Skeletal muscle tissue (tissue), 4 donors: ENCODE results near the gene DSG2. TPM values are rescaled to one million over a fixed set of nuclear protein-coding genes. Genes with fewer than 3 reads are reported as not detected.

Experiments used
- H3K27ac ChIP-seq: one replicate; pipeline ENCODE4 v1.7.0; 2013; ENCODE audit warnings: mild to moderate bottlenecking, low read depth, low read length, inconsistent platforms
- H3K27me3 ChIP-seq, 3 donors: one replicate each; pipeline ENCODE4 v1.7.0; 2013; ENCODE audit warnings: low read length in 3 of 3; ENCODE audit not compliant: control insufficient read depth in 3 of 3, insufficient read depth in 3 of 3
- H3K36me3 ChIP-seq, 3 donors: one replicate each; pipeline ENCODE4 v1.7.0; 2013; ENCODE audit warnings: low read length in 3 of 3; ENCODE audit not compliant: control insufficient read depth in 3 of 3, insufficient read depth in 3 of 3
- H3K4me1 ChIP-seq, 3 donors: one replicate each; pipeline ENCODE4 v1.7.0; 2013; ENCODE audit warnings: low read length in 3 of 3, mild to moderate bottlenecking in 3 of 3; ENCODE audit not compliant: control insufficient read depth in 3 of 3, insufficient read depth in 3 of 3
- H3K4me3 ChIP-seq, 3 donors: one replicate each; pipeline ENCODE4 v1.7.0; 2013; ENCODE audit warnings: low read length in 3 of 3
- H3K9ac ChIP-seq, 3 donors: one replicate each; pipeline ENCODE4 v1.7.0; 2013; ENCODE audit warnings: low read length in 3 of 3, mild to moderate bottlenecking in 3 of 3, moderate library complexity in 2 of 3, low read depth in 1 of 3
- H3K9me3 ChIP-seq, 3 donors: one replicate each; pipeline ENCODE4 v1.7.0; 2013; ENCODE audit warnings: low read length in 3 of 3; ENCODE audit not compliant: control insufficient read depth in 3 of 3
- total RNA-seq: library from RNA; depleted of rRNA; stranded (reverse); fragments of >200 nt; gene quantifications from one replicate; pipeline ENCODE4 v1.2.3, GENCODE V29; 2014
- donor health status: Osteomylitis.

The DSG2 gene
- total RNA-seq, 1 donor from 2014 or later, result 2.6 TPM

DNA sequence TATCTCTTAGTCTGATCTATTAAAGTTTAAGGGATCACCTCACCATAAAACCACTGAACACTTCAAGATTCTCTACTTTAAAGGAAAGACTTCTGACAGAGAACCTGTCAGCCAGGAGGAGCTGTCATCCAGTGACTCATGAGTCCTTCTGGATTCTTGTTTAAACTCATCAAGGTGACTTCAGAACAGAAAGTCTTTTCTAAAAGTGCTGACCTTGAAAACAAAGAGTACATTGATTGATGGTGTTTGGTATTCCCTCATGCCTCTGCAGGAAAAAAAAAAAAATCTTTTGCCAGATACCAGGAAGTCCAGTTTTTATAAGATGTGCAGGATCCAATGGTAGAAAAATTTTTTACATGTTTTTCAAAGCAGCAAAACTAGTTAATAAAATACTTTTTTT lies 12.3 kb downstream of the DSG2 start:
- Histone ChIP-seq H3K9ac (no peak overlapping the region), H3K27me3 (peaks cover 0 to 6% (median 0%) of the 10 kb centered on the region in 3 donors), H3K9me3 (no peaks in the 10 kb centered on the region), H3K36me3 (no peaks in the 10 kb centered on the region), H3K27ac (no peak overlapping the region), H3K4me1 (no peaks in the 10 kb centered on the region), H3K4me3 (no peak overlapping the region)

DNA sequence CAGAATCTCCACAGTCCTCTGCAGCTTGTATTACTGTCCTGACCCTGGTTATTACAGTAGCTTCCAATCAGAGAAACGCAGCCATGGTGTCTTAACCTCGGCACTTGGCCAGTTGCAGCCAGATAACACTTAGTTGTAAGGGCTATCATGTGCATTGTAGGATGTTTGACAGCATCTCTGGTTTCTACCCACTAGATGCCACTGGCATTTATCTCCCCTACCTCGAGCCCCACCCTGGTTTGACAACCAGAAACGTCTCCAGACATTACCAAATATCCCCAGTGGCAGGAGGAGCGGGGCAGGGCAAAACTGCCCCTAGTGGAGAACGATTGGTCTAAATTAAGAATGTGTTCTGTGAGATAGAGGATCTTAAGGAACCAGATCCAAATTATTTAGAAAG lies 13.1 kb downstream of the DSG2 start:
- H3K36me3 ChIP-seq, result no peaks in the 10 kb centered on the region
- no peak overlapping the region for H3K9ac ChIP-seq
- H3K27me3 ChIP-seq, result peaks cover 0 to 6% (median 0%) of the 10 kb centered on the region in 3 donors
- H3K9me3 ChIP-seq, result no peaks in the 10 kb centered on the region
- H3K4me3 ChIP-seq, result no peak overlapping the region
- no peak overlapping the region for H3K27ac ChIP-seq
- no peaks in the 10 kb centered on the region for H3K4me1 ChIP-seq

DNA sequence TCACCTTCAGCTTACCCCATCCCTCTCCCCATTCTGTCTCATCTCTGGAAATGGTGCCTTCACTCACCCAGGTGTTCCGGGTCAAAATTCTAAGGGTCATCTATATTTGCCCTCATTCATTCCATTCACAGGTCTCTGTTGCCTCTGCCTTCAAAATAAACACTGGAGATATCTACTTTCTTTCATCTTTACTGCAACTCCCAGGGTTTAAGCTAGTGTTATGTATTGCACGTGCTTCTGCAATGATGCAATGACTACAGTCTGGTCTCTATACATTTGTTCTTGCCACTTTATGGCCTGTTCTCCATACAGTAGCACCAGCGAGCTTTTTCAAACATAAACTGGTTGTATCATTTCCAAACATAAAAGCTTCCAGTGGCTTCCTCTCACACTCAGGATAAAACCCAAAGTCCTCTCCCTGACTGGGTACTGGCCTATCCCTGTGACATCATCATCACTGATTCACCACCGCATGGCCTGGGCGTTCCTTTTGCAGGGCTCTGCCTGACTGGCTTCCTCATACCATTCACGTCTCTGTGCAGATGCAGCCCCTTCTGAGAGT lies 14.3 kb downstream of the DSG2 start:
- no peaks in the 10 kb centered on the region for H3K9me3 ChIP-seq
- H3K36me3 ChIP-seq, result no peaks in the 10 kb centered on the region
- H3K4me1 ChIP-seq, result no peaks in the 10 kb centered on the region
- H3K27me3 ChIP-seq, result peaks cover 0 to 6% (median 0%) of the 10 kb centered on the region in 3 donors
- H3K4me3 ChIP-seq, result no peak overlapping the region
- H3K9ac ChIP-seq, result no peak overlapping the region
- no peak overlapping the region for H3K27ac ChIP-seq

DNA sequence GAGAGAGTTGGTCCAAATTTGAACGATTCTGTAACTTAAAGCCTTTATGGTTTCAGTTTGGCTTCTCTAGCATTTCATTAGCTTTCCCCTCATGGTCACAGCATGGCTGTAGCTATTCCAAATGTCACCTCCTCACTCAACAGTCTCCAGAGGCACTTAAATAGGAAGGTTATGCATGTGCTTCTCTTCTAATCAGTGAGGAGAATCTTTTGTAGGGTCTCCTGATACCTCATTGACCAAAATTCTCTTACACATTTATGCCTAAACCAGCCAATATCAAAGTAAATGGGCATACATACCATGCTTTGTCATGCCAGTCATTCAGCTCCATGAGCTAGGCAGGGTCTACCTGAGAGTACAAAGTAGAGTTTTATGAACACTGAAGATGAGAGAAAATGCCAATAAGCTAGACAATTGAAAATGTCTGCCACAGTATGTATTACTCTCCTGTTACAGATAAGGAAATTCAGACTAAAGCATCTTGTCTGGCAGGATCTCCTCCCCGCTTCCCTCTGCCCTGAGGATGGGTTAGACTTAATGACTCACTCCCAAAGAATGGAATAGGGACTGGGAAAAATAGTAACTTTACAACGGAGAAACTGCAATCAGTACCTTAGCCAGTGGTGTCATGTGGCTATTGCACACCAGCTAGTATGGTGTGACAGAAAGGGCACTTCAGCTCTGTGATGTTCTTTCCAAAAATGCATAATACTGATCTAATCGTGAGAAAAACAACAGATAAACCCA lies 15.4 kb downstream of the DSG2 start:
- no peak overlapping the region for H3K9ac ChIP-seq
- H3K4me1 ChIP-seq, result no peaks in the 10 kb centered on the region
- peaks cover 0 to 6% (median 0%) of the 10 kb centered on the region in 3 donors for H3K27me3 ChIP-seq
- no peaks in the 10 kb centered on the region for H3K36me3 ChIP-seq
- no peak overlapping the region for H3K27ac ChIP-seq
- no peaks in the 10 kb centered on the region for H3K9me3 ChIP-seq
- no peak overlapping the region for H3K4me3 ChIP-seq

DNA sequence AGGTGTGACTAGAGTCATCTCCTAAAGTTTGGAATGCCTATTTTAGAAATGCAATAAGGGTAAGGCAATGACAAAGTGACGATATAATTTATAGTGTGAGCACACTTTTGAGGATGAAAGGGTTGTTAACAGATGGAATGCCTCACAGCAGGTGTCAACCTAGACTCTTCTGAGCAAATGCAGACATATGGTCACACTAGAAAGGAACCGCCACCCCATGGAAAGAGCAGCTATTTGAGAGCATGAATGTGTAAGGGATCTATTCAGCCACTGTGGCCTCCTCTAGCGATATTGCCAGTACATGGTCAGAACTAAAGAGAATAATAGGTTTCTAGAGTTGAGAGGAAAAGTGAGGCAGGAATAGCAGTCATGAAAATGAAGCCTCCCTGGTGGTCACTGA lies 18.5 kb downstream of the DSG2 start:
- peaks cover 0 to 6% (median 0%) of the 10 kb centered on the region in 3 donors for H3K27me3 ChIP-seq
- H3K4me3 ChIP-seq, result no peak overlapping the region
- no peaks in the 10 kb centered on the region for H3K9me3 ChIP-seq
- no peak overlapping the region for H3K9ac ChIP-seq
- H3K36me3 ChIP-seq, result no peaks in the 10 kb centered on the region
- no peaks in the 10 kb centered on the region for H3K4me1 ChIP-seq
- H3K27ac ChIP-seq, result no peak overlapping the region

DNA sequence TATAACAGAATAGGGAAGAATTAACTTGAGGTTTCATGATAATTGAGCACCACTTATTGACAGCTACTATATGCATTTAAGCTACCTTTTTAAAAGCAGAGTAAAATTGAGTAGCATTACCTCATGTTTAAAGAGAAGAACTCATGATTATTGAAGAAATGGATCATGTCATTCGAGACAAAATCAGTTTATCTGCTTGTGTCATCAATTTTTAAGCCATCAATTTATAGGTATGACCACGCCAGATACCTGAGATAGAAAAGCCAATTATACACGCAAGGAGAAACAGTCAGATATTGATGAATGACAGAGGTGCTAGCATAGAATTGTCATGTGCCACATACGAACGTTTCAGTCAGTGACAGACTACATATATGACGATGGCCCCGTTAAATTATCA lies 28.4 kb downstream of the DSG2 start:
- Histone ChIP-seq H3K27me3 (no peaks in the 10 kb centered on the region), H3K36me3 (no peaks in the 10 kb centered on the region)

DNA sequence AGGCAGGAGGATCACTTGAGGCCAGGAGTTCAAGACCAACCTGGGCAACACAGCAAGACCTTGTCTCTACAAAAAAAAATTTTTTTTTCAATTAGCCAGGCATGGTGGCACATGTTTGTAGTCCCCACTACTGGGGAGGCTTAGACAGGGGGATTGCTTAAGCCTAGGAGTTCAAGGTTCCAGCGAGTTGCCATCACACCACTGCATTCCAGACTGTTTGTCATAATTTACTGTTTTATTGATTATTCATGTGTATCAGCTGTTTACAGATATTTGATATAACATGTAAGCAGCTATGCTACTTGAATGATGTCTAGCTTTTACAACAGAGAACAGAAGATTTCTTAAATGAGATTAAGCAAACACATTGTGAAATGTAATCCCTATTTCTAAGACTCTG lies 35.3 kb downstream of the DSG2 start:
- Histone ChIP-seq H3K9me3 (no peaks in the 10 kb centered on the region), H3K27me3 (no peaks in the 10 kb centered on the region), H3K4me1 (no peaks in the 10 kb centered on the region), H3K9ac (no peak overlapping the region), H3K36me3 (no peaks in the 10 kb centered on the region), H3K4me3 (no peak overlapping the region), H3K27ac (no peak overlapping the region)

More for the DNA sequence above, 28.4 kb downstream of the DSG2 start:
- no peak overlapping the region for H3K9ac ChIP-seq
- no peaks in the 10 kb centered on the region for H3K9me3 ChIP-seq
- H3K4me1 ChIP-seq, result no peaks in the 10 kb centered on the region
- no peak overlapping the region for H3K4me3 ChIP-seq
- no peak overlapping the region for H3K27ac ChIP-seq

DNA sequence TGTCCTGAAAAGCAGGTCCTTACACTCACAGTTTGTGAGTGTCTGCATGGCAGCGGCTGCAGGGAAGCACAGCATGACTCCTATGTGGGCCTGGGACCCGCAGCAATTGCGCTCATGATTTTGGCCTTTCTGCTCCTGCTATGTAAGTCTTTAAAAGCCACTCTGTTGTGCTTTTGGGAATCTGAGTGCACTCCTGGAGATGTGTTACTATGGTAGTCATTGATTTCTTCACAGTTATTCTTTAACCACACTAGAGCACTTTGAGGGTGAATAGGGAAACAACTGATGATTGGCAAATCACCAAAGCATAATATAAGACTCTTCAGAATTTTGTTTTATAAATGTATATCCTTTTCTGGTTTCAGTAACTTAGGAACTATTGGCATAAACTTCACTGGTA lies 40.9 kb downstream of the DSG2 start:
- Histone ChIP-seq H3K9ac (no peak overlapping the region), H3K4me1 (no peaks in the 10 kb centered on the region), H3K9me3 (no peaks in the 10 kb centered on the region), H3K27ac (no peak overlapping the region), H3K27me3 (no peaks in the 10 kb centered on the region), H3K4me3 (no peak overlapping the region), H3K36me3 (no peaks in the 10 kb centered on the region)

DNA sequence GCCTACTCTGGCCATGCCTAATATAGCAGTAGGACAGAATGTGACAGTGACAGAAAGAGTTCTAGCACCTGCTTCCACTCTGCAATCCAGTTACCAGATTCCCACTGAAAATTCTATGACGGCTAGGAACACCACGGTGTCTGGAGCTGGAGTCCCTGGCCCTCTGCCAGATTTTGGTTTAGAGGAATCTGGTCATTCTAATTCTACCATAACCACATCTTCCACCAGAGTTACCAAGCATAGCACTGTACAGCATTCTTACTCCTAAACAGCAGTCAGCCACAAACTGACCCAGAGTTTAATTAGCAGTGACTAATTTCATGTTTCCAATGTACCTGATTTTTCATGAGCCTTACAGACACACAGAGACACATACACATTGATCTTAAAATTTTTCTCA lies 48.5 kb downstream of the DSG2 start:
- Histone ChIP-seq H3K4me3 (no peak overlapping the region), H3K36me3 (no peaks in the 10 kb centered on the region), H3K4me1 (no peaks in the 10 kb centered on the region), H3K27me3 (no peaks in the 10 kb centered on the region), H3K27ac (no peak overlapping the region), H3K9me3 (no peaks in the 10 kb centered on the region), H3K9ac (no peak overlapping the region)

DNA sequence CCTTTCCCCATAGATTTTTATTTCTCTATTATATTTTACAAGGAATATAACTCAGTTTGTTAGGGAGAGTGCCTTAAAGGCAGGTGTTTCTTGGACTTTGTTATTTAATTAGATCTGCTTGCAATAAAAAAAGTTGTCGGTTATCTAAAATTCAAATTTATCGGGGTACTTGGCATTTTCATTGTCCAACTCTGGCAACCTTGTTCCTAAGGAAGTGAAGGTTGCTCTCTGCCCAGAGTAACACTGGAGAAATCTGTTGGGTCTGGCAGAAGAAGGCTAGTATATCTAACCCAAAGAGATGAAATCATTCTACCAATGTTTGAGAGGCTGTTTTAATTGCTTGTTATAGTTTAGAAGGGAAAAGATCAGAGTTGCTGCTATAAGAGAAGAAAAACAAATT lies 50.9 kb downstream of the DSG2 start:
- Histone ChIP-seq H3K4me1 (no peaks in the 10 kb centered on the region), H3K27ac (no peak overlapping the region), H3K9me3 (no peaks in the 10 kb centered on the region), H3K27me3 (no peaks in the 10 kb centered on the region), H3K36me3 (no peaks in the 10 kb centered on the region), H3K4me3 (no peak overlapping the region), H3K9ac (no peak overlapping the region)
